Spinal cord (tissue), 10 donors: Measurements from ENCODE around the gene NOD1. TPM values are rescaled to one million over a fixed set of nuclear protein-coding genes. Genes with fewer than 3 reads are reported as not detected.

ENCODE experiments used
- DNase-seq, 6 donors: peaks; one replicate each; pipeline versions ENCODE4 v3.0.0 to v3.0.0-alpha.2; 2013 to 2015; ENCODE audit warnings: low spot score in 6 of 6, low read depth in 4 of 6
- H3K27ac ChIP-seq: one replicate; pipeline ENCODE4 v1.5.1; 2013; ENCODE audit warnings: low read depth, low read length, control low read depth
- H3K27me3 ChIP-seq: one replicate; pipeline ENCODE4 v1.6.1; 2013; ENCODE audit warnings: low read length; ENCODE audit not compliant: control insufficient read depth, insufficient read depth
- H3K36me3 ChIP-seq: one replicate; pipeline ENCODE4 v1.6.1; 2013; ENCODE audit warnings: low read length; ENCODE audit not compliant: control insufficient read depth, insufficient read depth
- H3K4me1 ChIP-seq: one replicate; pipeline ENCODE4 v1.6.1; 2013; ENCODE audit warnings: low read length; ENCODE audit not compliant: control insufficient read depth, insufficient read depth
- H3K4me3 ChIP-seq: one replicate; pipeline ENCODE4 v1.5.1; 2013; ENCODE audit warnings: low read depth, low read length, control low read depth
- H3K9me3 ChIP-seq: one replicate; pipeline ENCODE4 v1.6.1; 2013; ENCODE audit warnings: low read length; ENCODE audit not compliant: control insufficient read depth, insufficient read depth
- WGBS: methylation state at CpG from one replicate; pipeline ENCODE4 v1.1.5; 2013; ENCODE audit warnings: missing lambda C conversion rate; ENCODE audit not compliant: insufficient coverage; 5-methylcytosine and 5-hydroxymethylcytosine counted together
- polyA plus RNA-seq, 2 donors: library from polyadenylated mRNA; unstranded; fragments of 120-200 nt; gene quantifications; one replicate each; pipeline ENCODE4 v1.2.1, GENCODE V29; 2013; ENCODE audit not compliant: insufficient read length in 2 of 2
- total RNA-seq, 2 donors: library from RNA; depleted of rRNA in 1 of 2; stranded (reverse); fragments of 120-200 nt in 1 of 2; fragments of >200 nt in 1 of 2; gene quantifications; one replicate each; pipeline versions ENCODE4 v1.2.3 to v1.2.4, GENCODE V29; 2013 to 2014
- donor health status: healthy.

The NOD1 gene
- total and polyA plus RNA-seq, 4 donors = 3.4 to 7.7 (median 5.3) TPM

- Histone ChIP-seq H3K27ac (no peak overlapping the region), H3K9me3 (no peaks in the 10 kb centered on the region), H3K27me3 (no peaks in the 10 kb centered on the region), H3K36me3 (peaks cover 11% of the 10 kb centered on the region), H3K4me3 (no peak overlapping the region), H3K4me1 (peaks cover 7% of the 10 kb centered on the region)
- WGBS = 92% methylated on average over 6 of the region's 7 CpGs
- no peak for DNase-seq
Observed at GRCh38 chr7:30436046-30436445, 42.5 kb downstream of the NOD1 start.

DNA sequence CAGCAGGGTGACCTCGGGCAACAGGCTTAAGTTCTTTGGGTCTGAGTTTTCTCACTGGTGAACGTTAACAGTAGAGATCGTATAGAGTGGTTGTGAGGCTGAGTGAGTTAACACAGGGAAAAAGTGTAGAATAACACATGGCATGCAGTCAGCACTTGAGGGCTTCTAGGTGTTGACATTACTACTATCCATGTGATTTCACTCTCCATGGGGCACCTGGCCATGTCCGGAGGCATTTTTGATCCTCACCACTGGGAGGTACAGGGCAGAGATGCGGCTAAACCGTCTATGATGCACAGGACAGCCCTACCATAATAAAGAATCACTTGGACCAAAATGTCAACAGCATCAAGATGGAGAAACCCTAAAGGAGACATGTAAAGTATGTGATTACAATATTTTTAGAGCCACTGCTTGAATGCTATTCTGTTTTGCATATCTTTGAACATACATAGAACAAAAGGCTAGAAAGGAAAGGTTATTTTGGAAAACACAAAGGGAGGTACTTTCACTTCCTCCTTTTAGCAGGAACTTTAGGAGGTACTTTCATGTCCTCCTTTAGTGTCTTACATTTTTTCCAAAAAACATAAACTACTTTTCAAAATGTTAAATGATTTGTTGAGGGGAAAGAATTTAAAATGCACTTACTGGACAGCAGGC is 44.3 kb downstream of the NOD1 start:
- H3K9me3 ChIP-seq = no peaks in the 10 kb centered on the region
- H3K27ac ChIP-seq = no peak overlapping the region
- H3K4me3 ChIP-seq = no peak overlapping the region
- WGBS = 82% methylated on average over 4 of the region's 6 CpGs
- H3K27me3 ChIP-seq = no peaks in the 10 kb centered on the region
- H3K4me1 ChIP-seq = peaks cover 19% of the 10 kb centered on the region
- peaks cover 11% of the 10 kb centered on the region for H3K36me3 ChIP-seq
- DNase-seq = no peak

DNA sequence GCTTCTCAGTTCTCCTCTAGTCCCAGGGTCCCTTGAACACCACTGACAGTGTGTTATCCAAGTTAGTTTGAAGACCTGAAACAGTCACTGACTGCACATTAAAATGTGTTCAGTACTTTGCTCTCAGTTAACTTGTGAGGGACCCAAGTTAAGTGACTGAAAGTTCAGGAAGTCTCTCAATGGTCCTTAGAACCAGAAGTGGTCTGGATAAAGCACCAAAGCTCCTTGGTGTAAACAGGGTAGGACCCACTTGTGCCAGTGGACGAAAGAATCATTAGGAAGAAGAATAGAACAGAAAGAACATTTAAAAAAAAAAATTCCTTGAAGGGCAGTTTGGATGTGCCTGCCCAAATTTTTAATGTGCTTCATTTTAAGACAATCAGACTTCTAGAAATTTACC is 45.1 kb downstream of the NOD1 start:
- Histone ChIP-seq H3K4me1 (peaks cover 19% of the 10 kb centered on the region), H3K9me3 (no peaks in the 10 kb centered on the region), H3K4me3 (no peak overlapping the region), H3K27me3 (no peaks in the 10 kb centered on the region), H3K27ac (no peak overlapping the region), H3K36me3 (peaks cover 11% of the 10 kb centered on the region)
- no CpG with 5 or more reads among the region's 1 CpG for WGBS
- DNase-seq = no peak

DNA sequence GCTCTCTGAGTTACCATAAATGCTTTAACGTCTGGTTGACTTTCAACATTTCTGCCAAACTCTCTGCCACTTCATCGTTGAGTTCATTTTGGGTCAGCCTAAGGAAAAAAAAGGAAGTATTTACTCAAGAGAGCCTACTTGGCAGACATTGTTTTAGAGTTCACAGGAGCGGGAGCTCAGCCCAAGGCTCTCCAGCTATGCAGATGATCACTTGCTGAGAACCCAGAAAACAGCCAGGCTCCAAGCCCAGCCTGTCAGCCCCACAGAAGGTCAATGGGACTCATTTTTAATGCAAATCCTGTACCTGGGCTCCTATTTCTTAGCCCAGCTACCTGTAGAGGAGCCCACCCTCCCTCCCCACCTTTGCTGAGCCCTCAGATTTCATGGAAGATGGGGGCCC is 45.5 kb downstream of the NOD1 start:
- DNase-seq = peak in 1 of 6 donors; percentile 80
- H3K4me3 ChIP-seq = no peak overlapping the region
- H3K9me3 ChIP-seq = no peaks in the 10 kb centered on the region
- no peak overlapping the region for H3K27ac ChIP-seq
- H3K27me3 ChIP-seq = no peaks in the 10 kb centered on the region
- peaks cover 19% of the 10 kb centered on the region for H3K4me1 ChIP-seq
- WGBS = 6% methylated on average over 2 of the region's 3 CpGs
- H3K36me3 ChIP-seq = peaks cover 11% of the 10 kb centered on the region

- Histone ChIP-seq H3K36me3 (no peaks in the 10 kb centered on the region), H3K4me3 (no peak overlapping the region), H3K9me3 (no peaks in the 10 kb centered on the region), H3K4me1 (peaks cover 14% of the 10 kb centered on the region), H3K27me3 (no peaks in the 10 kb centered on the region), H3K27ac (no peak overlapping the region)
- WGBS = 33% methylated on average over 1 of the region's 1 CpG
- DNase-seq = no peak
Observed at GRCh38 chr7:30430777-30431176, 47.8 kb downstream of the NOD1 start.

- peak in 2 of 6 donors; percentile 43 to 58 for DNase-seq
- H3K27me3 ChIP-seq = no peaks in the 10 kb centered on the region
- no peak overlapping the region for H3K27ac ChIP-seq
- H3K36me3 ChIP-seq = no peaks in the 10 kb centered on the region
- peaks cover 12% of the 10 kb centered on the region for H3K4me1 ChIP-seq
- no peak overlapping the region for H3K4me3 ChIP-seq
- WGBS = 33% methylated on average over 4 of the region's 7 CpGs
- H3K9me3 ChIP-seq = no peaks in the 10 kb centered on the region
Observed at GRCh38 chr7:30430276-30430675, 48.3 kb downstream of the NOD1 start.

- Histone ChIP-seq H3K27ac (no peak overlapping the region), H3K36me3 (peaks cover 2% of the 10 kb centered on the region)
- no peak for DNase-seq
Observed at GRCh38 chr7:30429156-30429530, 49.4 kb downstream of the NOD1 start.

GRCh38 chr7:30428246-30429155 is 50.1 kb downstream of the NOD1 start:
- Histone ChIP-seq H3K27ac (no peak overlapping the region), H3K36me3 (peaks cover 7% of the 10 kb centered on the region), H3K4me1 (peaks cover 16% of the 10 kb centered on the region), H3K4me3 (no peak overlapping the region), H3K27me3 (no peaks in the 10 kb centered on the region), H3K9me3 (no peaks in the 10 kb centered on the region)
- 90% methylated on average over 4 of the region's 7 CpGs for WGBS
- DNase-seq = no peak

More at GRCh38 chr7:30429156-30429530, 49.4 kb downstream of the NOD1 start:
- H3K4me3 ChIP-seq = no peak overlapping the region
- H3K4me1 ChIP-seq = peaks cover 16% of the 10 kb centered on the region
- H3K9me3 ChIP-seq = no peaks in the 10 kb centered on the region
- WGBS = 76% methylated on average over 3 of the region's 5 CpGs
- no peaks in the 10 kb centered on the region for H3K27me3 ChIP-seq

DNA sequence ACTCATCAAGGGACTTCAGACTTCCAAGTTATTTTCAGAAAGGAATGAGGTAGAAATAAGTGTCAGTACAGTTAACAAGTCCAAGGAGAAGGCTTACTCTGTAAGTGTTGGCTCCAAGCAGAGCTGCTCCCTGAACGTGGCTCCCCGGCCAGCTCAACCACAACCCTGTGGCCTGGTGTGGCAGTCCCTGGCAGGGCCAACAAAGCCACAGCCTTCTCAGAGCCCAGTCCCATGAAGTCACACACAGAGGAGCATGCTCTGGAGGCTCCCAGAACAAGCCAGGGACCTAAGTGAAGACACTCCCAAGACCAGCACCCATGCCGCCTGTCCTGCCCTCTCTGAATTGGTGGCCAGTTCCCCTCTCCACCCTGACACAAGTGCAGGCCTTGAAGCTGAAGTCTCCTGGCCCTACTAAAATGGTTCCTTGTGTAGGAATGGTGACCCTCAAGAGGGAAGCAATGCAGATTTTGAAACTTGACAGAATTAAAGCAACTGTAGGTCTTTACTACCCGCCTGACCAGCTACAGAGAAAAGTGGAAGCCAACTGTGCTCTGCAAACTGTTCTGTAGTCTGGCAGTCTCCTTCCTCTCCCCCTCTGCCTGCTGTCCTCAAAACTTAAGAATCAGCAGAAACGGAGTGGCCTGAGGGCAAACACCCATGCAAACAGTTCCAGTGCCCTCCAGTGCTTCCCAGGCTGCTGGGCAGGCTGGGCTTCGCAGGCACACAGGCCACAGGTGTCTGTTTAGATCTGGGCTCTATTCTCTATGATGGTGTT is 51.1 kb downstream of the NOD1 start:
- Histone ChIP-seq H3K4me3 (no peak overlapping the region), H3K27ac (no peak overlapping the region), H3K4me1 (peaks cover 16% of the 10 kb centered on the region), H3K27me3 (no peaks in the 10 kb centered on the region), H3K36me3 (peaks cover 7% of the 10 kb centered on the region), H3K9me3 (no peaks in the 10 kb centered on the region)
- no peak for DNase-seq
- WGBS = 92% methylated on average over 4 of the region's 6 CpGs
